Nephron progenitor cell (in vitro differentiated cells): ENCODE results near the gene DYNC1H1.

Experiments used
- DNase-seq: peaks from one replicate; pipeline ENCODE4 v3.0.0; 2021
- H3K27ac Mint-ChIP-seq: 2 replicates; pipeline ENCODE4 v1.8.0; 2021; ENCODE audit warnings: mild to moderate bottlenecking, moderate library complexity, mixed read lengths
- H3K27me3 Mint-ChIP-seq: 2 replicates; pipeline ENCODE4 v1.8.0; 2021; ENCODE audit warnings: mild to moderate bottlenecking, low read depth, mixed read lengths; ENCODE audit not compliant: poor library complexity
- H3K36me3 Mint-ChIP-seq: 2 replicates; pipeline ENCODE4 v1.8.0; 2021; ENCODE audit warnings: low read depth, mixed read lengths
- H3K4me1 Mint-ChIP-seq: 2 replicates; pipeline ENCODE4 v1.8.0; 2021; ENCODE audit warnings: mixed read lengths
- H3K4me3 Mint-ChIP-seq: 2 replicates; pipeline ENCODE4 v1.8.0; 2021; ENCODE audit warnings: mild to moderate bottlenecking, moderate library complexity, mixed read lengths
- H3K9me3 Mint-ChIP-seq: 2 replicates; pipeline ENCODE4 v1.8.0; 2021; ENCODE audit warnings: mild to moderate bottlenecking, moderate library complexity, mixed read lengths
- TF ChIP-seq, protein P1 (sequence below): fragments of 200-600 bp; sonication (generic); IDR thresholded peaks from 2 replicates; pipeline ENCODE4 v1.5.0; 2021; ENCODE audit warnings: antibody characterized with exemption

The DYNC1H1 gene

DNA sequence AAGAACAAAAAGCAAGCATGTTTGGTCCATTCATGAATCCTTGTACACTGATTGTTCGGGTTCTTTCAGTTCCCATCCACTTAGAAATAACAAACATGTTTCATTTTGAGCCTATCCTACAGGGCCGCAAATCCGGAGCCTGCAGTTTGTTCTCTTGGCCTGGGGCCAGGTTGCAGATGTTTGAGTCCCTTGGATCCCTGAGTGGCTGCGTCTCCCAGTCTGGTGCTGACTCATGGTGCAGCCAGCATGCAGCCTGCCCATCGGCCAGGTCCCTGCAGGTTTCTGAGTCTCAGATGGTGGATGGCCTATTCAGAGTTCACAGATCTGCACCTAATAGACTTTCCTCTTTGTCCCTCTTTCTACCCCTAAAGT is 1.9 kb upstream of the DYNC1H1 start:
- Mint-ChIP-seq H3K36me3 (peaks cover under 1% of the 10 kb centered on the region), H3K9me3 (no peaks in the 10 kb centered on the region), H3K27me3 (peaks cover 7% of the 10 kb centered on the region), H3K4me1 (peaks cover 30% of the 10 kb centered on the region), H3K27ac (no peak overlapping the region), H3K4me3 (no peak overlapping the region)
- TF ChIP-seq, protein P1, sequence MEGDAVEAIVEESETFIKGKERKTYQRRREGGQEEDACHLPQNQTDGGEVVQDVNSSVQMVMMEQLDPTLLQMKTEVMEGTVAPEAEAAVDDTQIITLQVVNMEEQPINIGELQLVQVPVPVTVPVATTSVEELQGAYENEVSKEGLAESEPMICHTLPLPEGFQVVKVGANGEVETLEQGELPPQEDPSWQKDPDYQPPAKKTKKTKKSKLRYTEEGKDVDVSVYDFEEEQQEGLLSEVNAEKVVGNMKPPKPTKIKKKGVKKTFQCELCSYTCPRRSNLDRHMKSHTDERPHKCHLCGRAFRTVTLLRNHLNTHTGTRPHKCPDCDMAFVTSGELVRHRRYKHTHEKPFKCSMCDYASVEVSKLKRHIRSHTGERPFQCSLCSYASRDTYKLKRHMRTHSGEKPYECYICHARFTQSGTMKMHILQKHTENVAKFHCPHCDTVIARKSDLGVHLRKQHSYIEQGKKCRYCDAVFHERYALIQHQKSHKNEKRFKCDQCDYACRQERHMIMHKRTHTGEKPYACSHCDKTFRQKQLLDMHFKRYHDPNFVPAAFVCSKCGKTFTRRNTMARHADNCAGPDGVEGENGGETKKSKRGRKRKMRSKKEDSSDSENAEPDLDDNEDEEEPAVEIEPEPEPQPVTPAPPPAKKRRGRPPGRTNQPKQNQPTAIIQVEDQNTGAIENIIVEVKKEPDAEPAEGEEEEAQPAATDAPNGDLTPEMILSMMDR = no peak
- no peak for DNase-seq

DNA sequence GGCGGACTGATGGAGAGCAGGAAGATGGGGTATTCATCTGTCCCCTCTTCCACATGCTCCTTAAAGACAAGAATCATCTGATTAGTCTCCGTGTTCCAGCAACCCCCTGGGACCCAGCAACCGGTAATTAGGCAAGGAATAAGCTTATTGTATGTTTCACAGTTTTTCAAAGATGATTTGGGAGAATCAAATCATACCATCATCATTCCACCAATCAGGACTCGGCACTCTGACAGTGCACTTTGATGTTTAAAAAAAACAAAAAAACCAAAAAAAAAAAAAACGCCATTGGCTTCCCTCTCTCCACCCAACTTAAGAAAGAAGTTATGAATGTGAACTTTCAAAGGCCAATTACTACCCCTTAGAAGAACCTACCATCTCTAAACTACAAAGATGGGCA is 1.3 kb upstream of the DYNC1H1 start:
- TF ChIP-seq, protein P1 = no peak
- Mint-ChIP-seq H3K27ac (no peak overlapping the region), H3K9me3 (no peaks in the 10 kb centered on the region), H3K27me3 (peaks cover 7% of the 10 kb centered on the region), H3K4me1 (peaks cover 36% of the 10 kb centered on the region), H3K4me3 (no peak overlapping the region), H3K36me3 (peaks cover 6% of the 10 kb centered on the region)
- no peak for DNase-seq

DNA sequence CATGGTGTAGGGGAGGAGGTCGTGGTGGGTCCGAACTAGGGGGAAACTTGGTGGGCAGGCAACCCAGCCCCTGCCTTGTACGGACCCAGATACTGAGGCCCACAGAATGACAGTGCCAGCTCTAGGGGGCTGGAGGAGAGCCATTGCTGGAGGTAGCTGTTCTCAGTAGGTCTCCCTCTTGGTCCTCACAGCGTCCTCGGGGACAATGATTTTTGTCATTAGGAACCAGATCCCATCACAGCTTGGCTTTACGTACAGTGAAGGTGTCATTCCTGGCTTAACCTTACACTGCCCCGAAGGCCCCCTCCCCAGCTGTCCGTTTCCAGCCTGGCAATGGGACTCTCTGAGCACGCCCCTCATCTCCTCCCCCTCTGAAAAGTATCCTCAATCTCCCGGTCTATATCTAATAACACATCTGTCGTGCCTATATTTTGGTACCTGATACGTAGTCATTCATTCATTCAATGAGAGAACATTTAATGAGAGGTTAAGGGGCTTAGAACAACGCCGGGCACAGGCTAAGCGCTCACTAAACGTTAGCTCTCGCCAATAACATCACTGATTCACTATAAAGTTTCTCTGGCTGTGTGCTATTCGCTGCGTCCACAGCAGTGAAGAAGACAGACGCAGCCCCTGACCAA is 597 bp upstream of the DYNC1H1 start:
- Mint-ChIP-seq H3K27ac (peak overlapping the region; percentile 58), H3K27me3 (peaks cover 6% of the 10 kb centered on the region), H3K4me1 (peaks cover 41% of the 10 kb centered on the region), H3K9me3 (no peaks in the 10 kb centered on the region), H3K4me3 (peak overlapping the region; percentile 80), H3K36me3 (peaks cover 13% of the 10 kb centered on the region)
- TF ChIP-seq, protein P1 = no peak
- no peak for DNase-seq

DNA sequence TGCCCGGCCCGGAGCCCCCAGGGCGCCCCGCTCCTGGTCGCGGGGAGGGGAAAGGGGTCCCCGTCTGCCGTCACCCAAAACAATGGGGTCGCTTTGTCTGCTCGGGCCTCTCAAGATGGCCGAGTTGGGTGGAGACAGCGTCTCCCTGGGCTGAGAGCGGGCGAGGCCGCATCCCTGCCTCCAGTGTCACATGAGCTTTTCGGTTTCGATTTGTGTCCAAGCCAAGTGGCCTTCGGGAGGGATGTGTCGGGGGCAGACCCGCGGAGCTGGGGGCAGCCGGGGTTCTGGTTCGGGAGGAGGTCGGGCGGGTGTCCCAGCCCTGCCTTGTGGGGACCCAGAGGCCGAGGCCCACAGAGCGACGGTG is 790 bp downstream of the DYNC1H1 start:
- Mint-ChIP-seq H3K36me3 (peaks cover 23% of the 10 kb centered on the region), H3K27ac (no peak overlapping the region), H3K27me3 (peaks cover 4% of the 10 kb centered on the region), H3K4me3 (peak overlapping the region; percentile 93), H3K9me3 (no peaks in the 10 kb centered on the region), H3K4me1 (peaks cover 50% of the 10 kb centered on the region)
- peak; percentile 52 for DNase-seq
- TF ChIP-seq, protein P1 = no peak

DNA sequence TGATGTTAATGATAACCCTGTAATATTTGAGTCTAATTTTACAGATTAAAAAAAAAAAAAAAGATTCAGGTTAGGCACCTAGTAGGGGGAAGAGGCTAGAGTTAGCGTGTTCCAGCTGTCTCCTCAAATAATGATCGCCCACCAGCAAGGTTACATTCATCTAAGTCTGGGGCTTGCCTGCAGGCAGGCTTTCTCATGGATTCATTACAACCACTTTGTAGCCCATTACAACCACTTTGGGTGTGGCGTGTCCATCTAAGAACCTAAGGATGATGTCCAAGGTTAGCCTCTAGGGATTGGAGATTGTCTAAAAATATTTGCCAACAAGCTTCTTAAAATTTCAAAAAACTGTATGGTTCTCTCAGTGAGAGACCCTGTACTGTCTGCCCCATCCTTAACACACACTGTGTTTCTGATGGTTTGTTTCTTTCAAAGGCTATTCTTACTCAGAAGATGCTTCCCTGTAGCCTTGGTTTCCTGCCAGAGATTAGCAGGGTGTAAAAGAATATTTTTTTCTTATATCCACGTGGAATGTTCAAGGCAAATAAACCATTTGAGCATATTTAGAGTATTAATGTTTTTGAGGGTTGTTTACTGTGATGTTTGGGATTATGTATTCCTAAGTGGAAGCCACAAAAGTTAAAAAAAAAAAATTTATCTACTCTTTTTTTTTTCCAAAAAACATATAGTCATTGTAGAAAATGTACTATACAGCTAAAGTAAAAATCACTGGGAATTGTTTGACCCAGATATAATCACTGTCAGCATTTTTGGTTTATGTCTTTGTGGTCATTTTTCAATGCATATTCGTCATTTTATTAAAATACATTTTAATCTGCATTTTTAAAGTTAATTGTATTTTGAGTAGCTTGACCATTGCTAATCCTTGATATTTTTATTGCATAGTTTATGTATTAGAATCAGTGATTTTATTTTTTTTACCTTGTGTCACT is 1.7 kb downstream of the DYNC1H1 start:
- TF ChIP-seq, protein P1 = no peak
- peaks cover 24% of the 10 kb centered on the region for H3K36me3 Mint-ChIP-seq
- H3K9me3 Mint-ChIP-seq = no peaks in the 10 kb centered on the region
- peaks cover 4% of the 10 kb centered on the region for H3K27me3 Mint-ChIP-seq
- no peak overlapping the region for H3K27ac Mint-ChIP-seq
- DNase-seq = no peak
- H3K4me3 Mint-ChIP-seq = peak overlapping the region; percentile 93
- H3K4me1 Mint-ChIP-seq = peaks cover 58% of the 10 kb centered on the region
